ENCODE data around the gene DHTKD1.

Gene DHTKD1

GRCh38 chr10:12068449-12069269 is at the start of gene DHTKD1:
Gene DHTKD1, plus strand, starts transcription at chr10:12068954. Its CDS starts 80 bp downstream, at chr10:12069034.
- DNase-seq (ENCODE audit: low read depth) = peak; percentile 98

GRCh38 chr10:12019283-12019971 is 49.3 kb upstream of the DHTKD1 start:
- no peak for DNase-seq (ENCODE audit: low read depth)

- DNase-seq (ENCODE audit: low read depth) = no peak
These were observed 48.2 kb upstream of the DHTKD1 start for GRCh38 chr10:12020574-12020973.

GRCh38 chr10:12022580-12023257 is 46.0 kb upstream of the DHTKD1 start:
- DNase-seq (ENCODE audit: low read depth) = no peak

GRCh38 chr10:12025591-12025990 is 43.2 kb upstream of the DHTKD1 start:
- DNase-seq (ENCODE audit: low read depth) = no peak

GRCh38 chr10:12027539-12027938 is 41.2 kb upstream of the DHTKD1 start:
- DNase-seq (ENCODE audit: low read depth) = no peak

GRCh38 chr10:12031404-12031803 is 37.4 kb upstream of the DHTKD1 start:
- DNase-seq (ENCODE audit: low read depth) = no peak

GRCh38 chr10:12036073-12036655 is 32.6 kb upstream of the DHTKD1 start:
- no peak for DNase-seq (ENCODE audit: low read depth)

- DNase-seq (ENCODE audit: low read depth) = no peak
These were observed 26.9 kb upstream of the DHTKD1 start for GRCh38 chr10:12041766-12042408.

- DNase-seq (ENCODE audit: low read depth) = peak; percentile 31
These were observed 26.4 kb upstream of the DHTKD1 start for GRCh38 chr10:12042409-12042796.

GRCh38 chr10:12042797-12043651 is 25.7 kb upstream of the DHTKD1 start, which contains the start of gene UPF2:
Gene UPF2, minus strand, starts transcription at chr10:12042809. Its CDS starts 7,386 bp downstream, at chr10:12035423.
- DNase-seq (ENCODE audit: low read depth) = peak; percentile 95

- DNase-seq (ENCODE audit: low read depth) = no peak
These were observed 23.2 kb upstream of the DHTKD1 start for GRCh38 chr10:12045596-12045995.

GRCh38 chr10:12048547-12048946 is 20.2 kb upstream of the DHTKD1 start:
- no peak for DNase-seq (ENCODE audit: low read depth)

GRCh38 chr10:12050528-12050927 is 18.2 kb upstream of the DHTKD1 start:
- DNase-seq (ENCODE audit: low read depth) = no peak

- no peak for DNase-seq (ENCODE audit: low read depth)
These were observed 17.5 kb upstream of the DHTKD1 start for GRCh38 chr10:12051241-12051640.

GRCh38 chr10:12055732-12056131 is 13.0 kb upstream of the DHTKD1 start:
- no peak for DNase-seq (ENCODE audit: low read depth)

- no peak for DNase-seq (ENCODE audit: low read depth)
These were observed 12.0 kb upstream of the DHTKD1 start for GRCh38 chr10:12056748-12057147.

GRCh38 chr10:12061124-12061523 is 7.6 kb upstream of the DHTKD1 start:
- no peak for DNase-seq (ENCODE audit: low read depth)

GRCh38 chr10:12062754-12063482 is 5.8 kb upstream of the DHTKD1 start:
- DNase-seq (ENCODE audit: low read depth) = no peak

GRCh38 chr10:12063483-12063818 is 5.3 kb upstream of the DHTKD1 start:
- DNase-seq (ENCODE audit: low read depth) = no peak
